Esophagus muscularis mucosa (tissue), 3 donors: Measurements from ENCODE around the gene TRIM28.

Experiments used
- CTCF ChIP-seq, 3 experiments: fragments of 200-600 bp in 2 of 3; fragments of 450-650 bp in 1 of 3; sonication (generic) in 2 of 3; IDR thresholded peaks; one replicate each; pipeline ENCODE4 v1.5.1; 2017 to 2019; ENCODE audit warnings: antibody characterized with exemption in 3 of 3, mild to moderate bottlenecking in 2 of 3, moderate library complexity in 1 of 3
- POLR2A ChIP-seq: fragments of 450-650 bp; IDR thresholded peaks from one replicate; pipeline ENCODE4 v1.6.1; 2017; ENCODE audit warnings: antibody characterized with exemption, moderate library complexity, mild to moderate bottlenecking, low read depth
- POLR2AphosphoS5 ChIP-seq, 2 donors: sonication (generic); formaldehyde crosslinking; IDR thresholded peaks; one replicate each; pipeline ENCODE4 v1.6.1; 2017; ENCODE audit warnings: antibody characterized with exemption in 2 of 2

DNA sequence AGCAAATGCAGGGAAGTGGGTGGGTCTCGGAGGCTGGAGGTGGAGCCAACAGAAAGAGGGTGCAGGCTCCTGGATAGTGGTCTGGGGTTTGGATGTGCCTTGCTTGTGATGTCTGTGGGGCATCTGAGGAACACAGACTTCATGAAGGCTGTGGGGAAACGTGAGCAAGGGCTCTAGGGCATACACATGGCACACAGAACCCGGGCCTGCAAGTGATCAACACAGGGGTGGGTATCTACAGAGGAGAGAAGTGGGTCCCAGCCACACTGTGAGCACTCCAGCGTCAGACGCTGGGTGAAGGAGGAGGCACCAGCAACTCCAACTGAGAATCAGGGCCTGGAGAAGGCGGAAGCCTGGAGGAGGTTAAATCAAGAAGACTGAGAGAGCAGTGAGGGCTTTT, 20.0 kb downstream of the TRIM28 start:
- TF ChIP-seq CTCF (IDR thresholded peaks at IDR 0.05) (no peak), POLR2A (no peak), POLR2AphosphoS5 (IDR thresholded peaks at IDR 0.05) (no peak)
